ENCODE measurements around the gene KIF17. TPM values are rescaled to one million over a fixed set of nuclear protein-coding genes. Genes with fewer than 3 reads are reported as not detected.

KIF17 gene
- total RNA-seq, 1 donor from 2014 or later, result 3.3 TPM

- no peak for DNase-seq (ENCODE audit: low read depth)
- H3K4me3 ChIP-seq (ENCODE audit: low read depth, low read length), result no peak overlapping the region
- TF ChIP-seq CTCF (conservative IDR thresholded peaks at IDR 0.05; ENCODE audit: low read depth, low read length), result no peak
Observed at GRCh38 chr1:20689645-20690056, 28.2 kb downstream of the KIF17 start.

- no peak overlapping the region for H3K4me3 ChIP-seq (ENCODE audit: low read depth, low read length)
- no peak for DNase-seq (ENCODE audit: low read depth)
- TF ChIP-seq CTCF (conservative IDR thresholded peaks at IDR 0.05; ENCODE audit: low read depth, low read length), result no peak
Observed at GRCh38 chr1:20686883-20687725, 30.7 kb downstream of the KIF17 start.

GRCh38 chr1:20685741-20686140 is 32.1 kb downstream of the KIF17 start:
- H3K4me3 ChIP-seq (ENCODE audit: low read depth, low read length), result no peak overlapping the region
- no peak for TF ChIP-seq CTCF (conservative IDR thresholded peaks at IDR 0.05; ENCODE audit: low read depth, low read length)
- no peak for DNase-seq (ENCODE audit: low read depth)

- no peak for TF ChIP-seq CTCF (conservative IDR thresholded peaks at IDR 0.05; ENCODE audit: low read depth, low read length)
- no peak overlapping the region for H3K4me3 ChIP-seq (ENCODE audit: low read depth, low read length)
- DNase-seq (ENCODE audit: low read depth), result no peak
Observed at GRCh38 chr1:20685099-20685662, 32.6 kb downstream of the KIF17 start.

GRCh38 chr1:20684651-20685050 is 33.2 kb downstream of the KIF17 start:
- no peak for DNase-seq (ENCODE audit: low read depth)
- TF ChIP-seq CTCF (conservative IDR thresholded peaks at IDR 0.05; ENCODE audit: low read depth, low read length), result no peak
- H3K4me3 ChIP-seq (ENCODE audit: low read depth, low read length), result no peak overlapping the region

GRCh38 chr1:20684050-20684620 is 33.7 kb downstream of the KIF17 start:
- no peak overlapping the region for H3K4me3 ChIP-seq (ENCODE audit: low read depth, low read length)
- TF ChIP-seq CTCF (conservative IDR thresholded peaks at IDR 0.05; ENCODE audit: low read depth, low read length), result no peak
- DNase-seq (ENCODE audit: low read depth), result no peak
